Activated T-helper 1 cell treated with anti-CD3 and anti-CD28 coated beads, Interleukin-12 subunit alpha, Interleukin-12 subunit beta, Interleukin-2, Interleukin-4 antibody, amounts not matched to agents 30 ng/mL and 10 ng/mL and 1 ng/mL, durations not matched to agents 14 hours and 24 hours and 36 hours (primary cell): Measurements from ENCODE around the gene DOCK8. TPM values are rescaled to one million over a fixed set of nuclear protein-coding genes. Genes with fewer than 3 reads are reported as not detected.
A peak's percentile ranks its signal among the peaks of the same experiment; 100 is the strongest.

ENCODE experiments used
- DNase-seq: peaks from one replicate; pipeline ENCODE4 v3.0.0; 2021; ENCODE audit warnings: low spot score
- H3K27ac Mint-ChIP-seq: one replicate; pipeline ENCODE4 v1.8.0; 2021; ENCODE audit warnings: mild to moderate bottlenecking, mixed read lengths
- H3K27me3 Mint-ChIP-seq: one replicate; pipeline ENCODE4 v1.8.0; 2022; ENCODE audit warnings: mild to moderate bottlenecking, moderate library complexity, mixed read lengths; ENCODE audit not compliant: insufficient read depth
- H3K36me3 Mint-ChIP-seq: one replicate; pipeline ENCODE4 v1.8.0; 2021; ENCODE audit warnings: low read depth, mixed read lengths
- H3K4me1 Mint-ChIP-seq: one replicate; pipeline ENCODE4 v1.8.0; 2021; ENCODE audit warnings: low read depth, mixed read lengths
- H3K4me3 Mint-ChIP-seq: one replicate; pipeline ENCODE4 v1.8.0; 2021; ENCODE audit warnings: mild to moderate bottlenecking, moderate library complexity, mixed read lengths
- H3K9me3 Mint-ChIP-seq: one replicate; pipeline ENCODE4 v1.8.0; 2021; ENCODE audit warnings: mixed read lengths
- intact Hi-C: fragments of 100-400 bp; cut with micrococcal nuclease; formaldehyde crosslinking; loops from one replicate; pipeline ENCODE4 v1.15.1; 2024
- total RNA-seq: library from RNA; stranded (reverse); gene quantifications from 2 replicates; pipeline ENCODE4 v1.2.3, GENCODE V29; 2022

Gene DOCK8
- total RNA-seq, 1 donor from 2014 or later, result 120 TPM

DNA sequence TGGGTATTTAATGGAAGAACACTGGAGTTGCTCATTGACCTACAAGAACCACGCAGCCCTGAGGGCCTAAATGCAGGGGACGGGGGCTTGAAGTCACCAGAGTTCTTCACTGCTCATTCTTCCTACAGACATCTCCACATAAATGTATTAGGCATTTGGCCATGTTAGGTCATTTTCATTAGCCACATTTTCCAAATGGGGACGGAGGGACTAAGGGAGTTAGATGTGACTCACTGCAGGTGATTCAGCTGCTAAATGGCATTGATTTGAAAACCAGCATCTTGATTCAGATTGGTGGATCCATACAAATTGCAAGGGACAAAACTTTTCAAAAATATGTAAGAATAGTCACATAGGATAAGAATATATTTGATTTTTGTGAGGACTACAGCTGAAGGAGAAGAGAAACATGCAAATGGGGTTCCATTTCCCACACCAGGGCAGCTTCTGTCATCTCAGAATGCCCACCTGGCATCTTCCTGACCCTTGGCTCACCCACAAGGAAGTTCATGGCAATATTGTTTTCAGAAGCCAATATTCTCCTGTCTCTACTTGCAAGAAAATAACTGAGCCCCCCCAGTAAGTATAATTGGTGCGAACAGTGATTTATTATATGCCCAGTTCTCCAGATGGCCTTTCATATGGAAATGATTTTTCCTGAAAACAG lies 264.8 kb downstream of the DOCK8 start:
- no peak for DNase-seq
- Mint-ChIP-seq H3K4me1 (no peaks in the 10 kb centered on the region), H3K36me3 (peaks cover 6% of the 10 kb centered on the region), H3K4me3 (no peak overlapping the region), H3K27me3 (peaks cover 7% of the 10 kb centered on the region), H3K27ac (no peak overlapping the region), H3K9me3 (no peaks in the 10 kb centered on the region)
- intact Hi-C loops, result no loop called here

DNA sequence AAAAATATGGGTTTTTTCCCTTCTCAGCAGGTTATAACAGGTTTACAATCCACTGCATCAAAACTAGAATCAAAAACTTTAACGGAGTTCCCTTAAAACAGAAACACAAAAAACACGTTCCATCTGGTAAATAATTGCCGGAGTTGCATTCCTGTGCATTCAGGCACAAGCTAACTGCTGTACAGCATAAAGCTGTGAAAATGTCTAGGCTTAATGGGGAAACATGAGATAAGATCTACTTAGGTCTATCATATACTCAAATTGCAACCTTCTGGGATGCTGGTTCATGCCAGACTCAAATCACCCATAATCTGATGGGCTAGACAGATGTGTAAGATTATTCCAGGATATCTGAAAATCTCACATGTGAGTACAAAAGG lies 265.3 kb downstream of the DOCK8 start:
- no peaks in the 10 kb centered on the region for H3K9me3 Mint-ChIP-seq
- intact Hi-C loops, result no loop called here
- no peak overlapping the region for H3K4me3 Mint-ChIP-seq
- H3K27ac Mint-ChIP-seq, result no peak overlapping the region
- peaks cover 4% of the 10 kb centered on the region for H3K36me3 Mint-ChIP-seq
- DNase-seq, result no peak
- peaks cover 7% of the 10 kb centered on the region for H3K27me3 Mint-ChIP-seq
- H3K4me1 Mint-ChIP-seq, result no peaks in the 10 kb centered on the region

DNA sequence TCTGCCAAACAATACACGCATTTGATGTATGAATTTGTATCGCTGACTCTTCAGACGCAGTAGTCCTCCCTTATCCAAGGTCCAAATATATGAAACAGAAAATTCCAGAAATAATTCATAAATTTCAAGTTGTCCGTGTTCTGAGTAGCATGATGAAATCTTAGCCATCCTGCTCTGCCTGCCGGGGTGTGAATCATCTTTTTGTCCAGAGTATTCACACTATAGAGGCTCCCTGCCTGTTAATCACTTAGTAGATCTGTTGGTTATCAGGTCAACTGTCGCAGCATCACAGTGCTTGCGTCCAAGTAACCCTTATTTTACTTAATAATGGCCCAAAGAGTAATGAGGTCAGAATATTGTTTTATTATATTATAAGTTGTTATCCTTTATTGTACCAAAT lies 268.1 kb downstream of the DOCK8 start:
- DNase-seq, result no peak
- Mint-ChIP-seq H3K27me3 (peaks cover 5% of the 10 kb centered on the region), H3K27ac (no peak overlapping the region), H3K36me3 (peaks cover 4% of the 10 kb centered on the region), H3K9me3 (no peaks in the 10 kb centered on the region), H3K4me3 (no peak overlapping the region), H3K4me1 (no peaks in the 10 kb centered on the region)
- intact Hi-C loops, result no loop called here

DNA sequence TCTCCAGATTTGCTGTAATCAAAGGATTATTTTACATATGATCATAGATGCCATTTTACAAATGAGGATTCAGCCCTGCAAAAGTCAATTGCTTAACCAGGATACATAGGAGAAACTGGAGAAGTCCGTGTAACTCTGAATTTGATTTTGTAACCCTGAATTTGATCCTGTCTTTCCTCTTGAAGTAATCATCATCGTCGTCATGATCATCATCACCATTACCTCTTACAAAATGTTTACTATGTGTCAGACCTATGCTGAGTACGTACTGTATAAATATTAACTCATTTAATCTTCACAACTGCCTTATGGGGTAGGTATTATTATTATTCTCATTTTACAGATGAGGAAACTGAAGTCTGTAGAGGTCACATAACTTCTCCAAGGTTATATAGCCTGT lies 271.5 kb downstream of the DOCK8 start:
- Mint-ChIP-seq H3K27ac (no peak overlapping the region), H3K4me3 (no peak overlapping the region), H3K9me3 (no peaks in the 10 kb centered on the region), H3K4me1 (no peaks in the 10 kb centered on the region), H3K27me3 (peaks cover 2% of the 10 kb centered on the region), H3K36me3 (no peaks in the 10 kb centered on the region)
- intact Hi-C loops, result no loop called here
- no peak for DNase-seq

DNA sequence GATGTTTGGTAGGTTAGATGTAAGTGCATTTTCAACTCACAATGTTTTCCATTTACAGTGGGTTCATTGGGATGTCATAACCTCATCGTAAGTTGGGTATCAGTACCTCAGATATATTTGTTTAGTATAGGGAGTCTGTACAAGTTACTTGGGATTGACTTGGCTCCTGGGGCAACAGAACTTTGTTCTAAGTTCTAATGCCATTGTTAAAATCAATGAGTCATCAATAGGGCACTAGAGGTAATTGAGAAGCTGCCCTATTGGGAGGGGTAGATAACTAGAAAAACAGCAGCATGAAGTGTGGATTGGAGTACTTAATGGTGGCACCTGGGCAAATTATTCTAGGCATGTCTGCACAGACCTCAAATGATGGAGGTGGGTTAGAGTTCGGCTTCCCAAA lies 272.8 kb downstream of the DOCK8 start:
- H3K4me1 Mint-ChIP-seq, result no peaks in the 10 kb centered on the region
- DNase-seq, result no peak
- H3K36me3 Mint-ChIP-seq, result no peaks in the 10 kb centered on the region
- intact Hi-C loops, result no loop called here
- no peaks in the 10 kb centered on the region for H3K9me3 Mint-ChIP-seq
- no peak overlapping the region for H3K4me3 Mint-ChIP-seq
- no peaks in the 10 kb centered on the region for H3K27me3 Mint-ChIP-seq
- H3K27ac Mint-ChIP-seq, result no peak overlapping the region

DNA sequence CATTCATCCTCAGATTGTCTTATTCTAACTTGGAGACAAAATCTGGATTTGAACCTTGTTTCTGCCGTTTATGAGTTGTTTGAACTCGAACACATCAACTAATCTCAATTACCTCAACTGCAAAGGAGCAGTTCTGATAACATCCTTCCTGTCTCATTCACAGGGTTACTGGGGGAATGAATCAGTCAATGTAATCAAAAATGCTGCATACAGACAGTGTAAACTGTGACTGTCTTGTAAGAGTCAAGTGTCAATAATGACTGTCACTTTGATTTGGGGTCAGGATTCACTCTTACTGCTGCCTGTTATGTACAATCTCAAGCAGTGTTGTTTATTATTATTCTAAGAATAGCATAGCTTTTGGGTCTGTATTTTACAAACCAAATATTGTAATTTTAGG lies 273.8 kb downstream of the DOCK8 start:
- no peaks in the 10 kb centered on the region for H3K9me3 Mint-ChIP-seq
- no peaks in the 10 kb centered on the region for H3K4me1 Mint-ChIP-seq
- H3K27ac Mint-ChIP-seq, result no peak overlapping the region
- no peaks in the 10 kb centered on the region for H3K27me3 Mint-ChIP-seq
- H3K36me3 Mint-ChIP-seq, result no peaks in the 10 kb centered on the region
- H3K4me3 Mint-ChIP-seq, result no peak overlapping the region
- no peak for DNase-seq
- intact Hi-C loops, result no loop called here

DNA sequence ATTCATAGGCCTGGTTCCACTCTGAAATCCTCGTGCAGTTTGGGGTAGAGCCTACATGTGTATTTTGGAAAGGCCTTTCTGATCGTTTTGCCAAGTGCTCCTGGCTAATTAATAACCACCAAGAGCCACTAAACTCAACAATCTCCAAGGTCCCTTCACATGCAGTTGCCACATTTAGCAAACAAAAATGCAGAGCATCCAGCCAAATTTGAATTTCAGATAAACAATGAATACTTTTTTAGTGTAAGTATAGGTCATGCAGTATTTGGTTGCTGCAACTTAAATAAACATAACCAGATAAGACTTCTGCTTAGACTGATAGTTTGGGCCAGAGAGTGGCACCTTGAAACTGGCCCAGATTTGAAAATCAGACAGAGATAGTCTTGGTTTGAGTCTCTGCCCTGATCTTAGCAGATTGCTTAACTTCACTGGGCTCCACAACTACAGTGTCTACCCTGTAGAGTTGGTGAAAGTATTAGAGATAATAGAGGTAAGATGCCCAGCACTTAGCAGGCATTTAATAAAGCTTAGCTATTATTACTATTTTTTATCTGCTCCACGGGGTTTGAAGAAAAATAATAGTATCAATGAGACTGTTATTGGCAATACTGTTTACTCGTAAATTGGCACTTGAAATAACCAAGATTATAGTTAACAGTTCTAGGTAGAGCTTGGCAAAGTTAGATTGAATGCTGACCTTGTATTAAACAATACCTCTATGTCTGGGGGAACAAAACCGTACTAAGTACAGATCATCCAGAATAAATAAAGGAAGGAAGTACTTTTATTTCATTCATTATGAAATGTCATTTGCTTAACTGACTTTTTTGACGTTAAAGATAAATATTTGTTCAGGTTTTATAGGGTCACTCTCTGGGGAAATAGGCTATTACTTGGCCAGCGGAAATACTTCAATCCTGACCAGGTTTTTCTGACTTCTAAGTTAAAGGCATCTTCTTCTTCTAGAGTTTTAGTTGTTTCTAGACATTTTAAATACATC lies 274.8 kb downstream of the DOCK8 start:
- Mint-ChIP-seq H3K4me3 (no peak overlapping the region), H3K9me3 (no peaks in the 10 kb centered on the region), H3K4me1 (no peaks in the 10 kb centered on the region), H3K27me3 (no peaks in the 10 kb centered on the region), H3K36me3 (no peaks in the 10 kb centered on the region), H3K27ac (no peak overlapping the region)
- DNase-seq, result no peak
- intact Hi-C loops, result no loop called here

DNA sequence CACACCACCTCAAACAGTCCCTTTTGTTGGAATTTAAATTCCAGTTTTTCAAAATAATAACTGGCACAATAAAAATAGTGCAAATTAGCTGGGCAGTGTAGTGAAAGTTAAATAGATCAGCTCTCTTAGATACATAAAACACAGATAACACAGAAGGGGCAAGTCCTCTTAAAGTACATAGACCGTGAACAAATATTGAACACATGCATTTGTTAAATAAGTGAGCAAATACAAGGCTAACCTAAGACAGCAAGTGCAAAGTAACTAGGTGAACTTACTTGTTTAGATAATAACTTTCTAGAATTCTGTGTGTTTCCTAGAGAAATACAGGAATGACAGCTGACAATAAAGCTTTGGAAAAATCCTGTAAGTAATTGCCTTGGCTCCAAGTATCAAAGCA lies 280.1 kb downstream of the DOCK8 start:
- Mint-ChIP-seq H3K27me3 (peaks cover 14% of the 10 kb centered on the region), H3K9me3 (no peaks in the 10 kb centered on the region), H3K4me1 (no peaks in the 10 kb centered on the region), H3K36me3 (no peaks in the 10 kb centered on the region), H3K4me3 (no peak overlapping the region), H3K27ac (no peak overlapping the region)
- no peak for DNase-seq
- intact Hi-C loops, result no loop called here

DNA sequence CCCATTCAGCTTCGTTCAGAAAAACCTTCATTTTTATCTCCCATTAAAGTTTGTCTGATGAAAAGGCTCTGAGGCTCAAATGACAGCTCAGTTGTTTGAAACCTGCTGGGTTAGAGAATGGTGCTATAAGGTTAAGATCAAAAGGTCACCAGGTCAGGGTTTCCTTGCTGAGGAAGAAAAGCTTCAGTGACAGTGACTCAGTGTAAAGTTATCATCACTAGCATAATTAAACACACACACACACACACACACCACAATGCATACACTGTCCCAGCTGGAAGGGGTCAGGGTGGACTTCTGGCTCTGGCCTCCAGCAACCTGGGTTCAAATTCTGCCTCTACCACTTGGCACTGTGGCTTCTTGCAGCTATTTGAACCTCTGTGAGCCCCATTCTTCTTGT lies 281.1 kb downstream of the DOCK8 start:
- DNase-seq, result no peak
- no peak overlapping the region for H3K4me3 Mint-ChIP-seq
- H3K36me3 Mint-ChIP-seq, result no peaks in the 10 kb centered on the region
- H3K27me3 Mint-ChIP-seq, result peaks cover 21% of the 10 kb centered on the region
- no peak overlapping the region for H3K27ac Mint-ChIP-seq
- intact Hi-C loops, result no loop called here
- no peaks in the 10 kb centered on the region for H3K9me3 Mint-ChIP-seq
- no peaks in the 10 kb centered on the region for H3K4me1 Mint-ChIP-seq

DNA sequence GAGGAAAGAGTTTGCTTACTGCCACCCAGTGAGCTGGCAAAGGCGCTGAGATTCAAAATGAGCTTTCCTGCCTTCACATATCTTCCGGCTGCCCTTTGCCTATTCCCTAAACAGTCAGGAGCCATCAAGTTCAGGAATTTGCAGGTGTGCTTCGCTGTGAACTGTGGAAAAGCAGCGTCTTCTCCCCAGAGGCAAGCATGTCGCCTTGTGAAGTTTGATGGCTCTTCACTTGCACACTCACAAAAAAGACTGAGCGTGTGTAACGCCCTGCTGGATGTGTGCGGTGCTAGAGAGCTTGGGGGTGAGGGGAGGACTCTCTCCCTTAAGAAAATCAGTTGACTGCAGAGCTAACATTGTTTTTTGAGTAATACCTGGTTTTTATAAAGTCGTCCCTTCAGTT lies 288.7 kb downstream of the DOCK8 start:
- DNase-seq, result no peak
- intact Hi-C loops, result loop anchor here (10.0 kb wide), 2 partner anchors 59 to 501 kb away; no protein-coding TSS in a partner anchor
- Mint-ChIP-seq H3K27me3 (peaks cover 46% of the 10 kb centered on the region), H3K9me3 (no peaks in the 10 kb centered on the region), H3K36me3 (peaks cover 2% of the 10 kb centered on the region), H3K4me3 (peak overlapping the region; percentile 80), H3K4me1 (no peaks in the 10 kb centered on the region), H3K27ac (no peak overlapping the region)

DNA sequence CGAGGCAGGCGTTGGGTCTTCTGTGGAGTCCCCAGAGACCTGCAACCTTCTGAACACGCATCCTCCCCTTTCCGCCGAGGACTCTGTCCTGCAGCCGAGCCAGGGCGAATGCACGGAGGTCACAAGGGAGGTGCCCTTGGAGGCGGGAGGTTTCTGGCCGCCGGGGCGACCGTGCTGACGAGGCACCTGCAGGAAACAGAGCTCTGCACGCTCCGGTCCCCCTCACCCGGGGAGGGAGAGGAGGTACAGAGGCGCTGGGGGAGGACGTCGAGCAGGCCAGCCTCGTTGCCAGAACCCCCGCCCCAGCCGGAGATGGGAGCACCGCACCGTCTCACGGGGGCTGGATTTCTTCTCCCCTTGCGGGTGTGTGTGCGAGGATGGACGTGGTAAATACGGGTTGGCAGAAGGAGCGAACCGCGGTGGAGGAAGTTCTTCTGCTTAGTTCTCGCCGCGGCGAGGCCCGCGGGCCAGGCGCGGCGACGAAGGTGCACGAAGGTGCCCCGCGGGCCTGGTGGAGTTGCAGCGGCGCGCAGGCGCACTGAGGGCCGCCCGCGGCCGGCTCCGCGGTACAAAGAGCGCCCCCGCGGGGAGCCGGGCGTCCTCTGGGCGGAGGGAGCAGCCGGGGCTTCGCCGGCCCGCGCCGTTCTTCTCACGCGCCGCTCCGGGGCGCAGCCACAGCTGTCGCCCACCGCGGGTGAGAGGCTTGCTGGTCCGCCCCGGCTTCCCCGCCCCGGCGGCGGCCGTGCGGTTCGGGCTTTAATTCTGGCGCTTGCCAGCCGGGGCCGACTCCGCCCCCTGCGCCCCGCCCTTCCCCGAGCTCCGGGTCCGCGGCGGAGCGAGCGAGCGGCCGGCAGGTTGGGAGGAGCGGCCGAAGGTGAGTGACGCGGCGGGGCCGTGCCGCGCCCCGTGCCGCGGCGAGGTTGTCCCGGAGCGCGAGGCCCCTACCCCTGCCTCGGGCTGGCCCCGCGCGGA lies 289.5 kb downstream of the DOCK8 start, which contains the start of gene KANK1:
KANK1 (plus strand) TSS at position 815 of the 972 bp plus-strand sequence.
- peak within 1 kb of the TSS; percentile 80 for H3K4me3 Mint-ChIP-seq
- H3K36me3 Mint-ChIP-seq, result peaks cover 2% of the 10 kb centered on the region
- H3K9me3 Mint-ChIP-seq, result no peaks in the 10 kb centered on the region

DNA sequence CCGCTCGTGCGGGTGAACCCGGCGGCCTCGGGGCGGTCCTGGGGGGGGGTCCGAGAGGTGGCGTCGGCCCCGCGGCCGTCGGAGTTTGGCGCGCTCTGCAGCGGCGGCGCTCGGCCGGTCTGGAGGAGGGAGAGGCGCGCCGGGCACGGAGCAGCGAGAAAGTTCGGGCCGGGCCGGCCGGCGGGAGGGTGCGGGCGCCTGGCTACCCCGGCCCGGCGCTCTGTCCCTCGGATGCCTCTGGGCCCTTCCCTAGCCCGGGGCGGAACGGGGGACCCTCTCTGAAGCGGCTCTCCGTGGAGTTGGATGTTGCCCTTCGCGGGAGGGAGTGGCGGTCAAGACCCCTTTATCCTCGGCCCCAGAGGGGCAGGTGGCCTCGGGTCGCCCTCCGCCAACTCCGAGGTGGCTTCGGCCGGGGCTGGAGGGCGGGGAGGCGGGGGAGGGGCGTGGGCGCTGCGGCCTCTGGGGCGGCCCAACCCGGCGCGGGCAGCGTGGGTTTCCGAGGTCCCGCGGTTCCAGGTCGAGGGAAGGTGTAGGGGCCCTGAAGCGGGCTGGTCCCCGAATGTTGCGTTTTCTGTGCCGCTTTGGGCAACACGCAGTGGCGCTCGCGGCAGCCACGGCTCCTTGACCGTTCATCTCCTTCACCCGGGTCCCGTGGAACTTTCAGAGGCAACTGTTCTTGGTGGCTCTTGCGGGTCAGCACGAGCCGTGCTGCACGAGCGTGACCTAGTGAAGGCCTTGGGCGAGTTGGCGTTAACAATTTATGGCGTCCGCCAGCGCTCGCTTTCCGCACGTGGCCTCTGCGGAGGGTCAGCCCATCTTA lies 290.5 kb downstream of the DOCK8 start:
- H3K9me3 Mint-ChIP-seq, result no peaks in the 10 kb centered on the region
- peaks cover 2% of the 10 kb centered on the region for H3K36me3 Mint-ChIP-seq
- no peak for DNase-seq
- no peak overlapping the region for H3K27ac Mint-ChIP-seq
- intact Hi-C loops, result loop anchor here (1.0 to 10.0 kb wide), 3 partner anchors 35 to 500 kb away; no protein-coding TSS in a partner anchor
- H3K4me1 Mint-ChIP-seq, result no peaks in the 10 kb centered on the region
- H3K27me3 Mint-ChIP-seq, result peaks cover 39% of the 10 kb centered on the region
- peak overlapping the region; percentile 77 for H3K4me3 Mint-ChIP-seq

More for the DNA sequence above, 289.5 kb downstream of the DOCK8 start, which contains the start of gene KANK1:
- intact Hi-C loops, result loop anchor here (1.0 to 10.0 kb wide), 3 partner anchors 34 to 501 kb away; no protein-coding TSS in a partner anchor
- DNase-seq, result peak; percentile 69
- peak within 1 kb of the TSS; percentile 73 for H3K27ac Mint-ChIP-seq
- H3K4me1 Mint-ChIP-seq, result no peaks in the 10 kb centered on the region
- peaks cover 46% of the 10 kb centered on the region for H3K27me3 Mint-ChIP-seq
